ENCODE results near the gene SDHB. TPM values are rescaled to one million over a fixed set of nuclear protein-coding genes. Genes with fewer than 3 reads are reported as not detected.

SDHB gene
- total and polyA plus RNA-seq, 10 donors, result 49.1 to 132 (median 83.7) TPM

GRCh38 chr1:17009706-17010105 lies 44.1 kb downstream of the SDHB start:
- 10 to 22% (median 17%) methylated on average over 4 of the region's 4 CpGs for WGBS, 5 donors
- TF ChIP-seq POLR2AphosphoS5 (IDR thresholded peaks at IDR 0.05) (peak in 1 of 3 donors; percentile 54), POLR2A (IDR thresholded peaks at IDR 0.05) (no peak), CTCF (IDR thresholded peaks at IDR 0.05 in 8 of 11, conservative IDR thresholded peaks at IDR 0.05 in 3 of 11) (no peak)
- H3K9me3 ChIP-seq, result no peaks in the 10 kb centered on the region
- peaks cover 24 to 65% (median 55%) of the 10 kb centered on the region in 6 donors for H3K4me1 ChIP-seq
- peak overlapping the region in 6 of 8 donors; percentile 62 to 88 (median 76) for H3K27ac ChIP-seq
- peak; percentile 76 for DNase-seq
- H3K4me3 ChIP-seq, result peak overlapping the region in 3 of 8 donors; percentile 75 to 97 (median 92)
- H3K36me3 ChIP-seq, result peaks cover 0 to 26% (median 16%) of the 10 kb centered on the region in 6 donors
- no peaks in the 10 kb centered on the region for H3K27me3 ChIP-seq (replicated peaks in 1 of 7)
- intact Hi-C loops (cut with DNase I; ENCODE audit: low total_unique reads), result no loop called here

- Histone ChIP-seq H3K36me3 (peaks cover 0 to 40% (median 29%) of the 10 kb centered on the region in 6 donors), H3K4me3 (no peak overlapping the region), H3K4me1 (peaks cover 24 to 52% (median 44%) of the 10 kb centered on the region in 6 donors), H3K9me3 (no peaks in the 10 kb centered on the region), H3K27me3 (replicated peaks in 1 of 7) (no peaks in the 10 kb centered on the region), H3K27ac (no peak overlapping the region)
- 89 to 95% (median 92%) methylated on average over 15 of the region's 15 CpGs for WGBS, 5 donors
- DNase-seq, result no peak
- intact Hi-C loops (cut with DNase I; ENCODE audit: low total_unique reads), result no loop called here
- TF ChIP-seq CTCF (IDR thresholded peaks at IDR 0.05 in 8 of 11, conservative IDR thresholded peaks at IDR 0.05 in 3 of 11) (no peak), POLR2AphosphoS5 (IDR thresholded peaks at IDR 0.05) (no peak), POLR2A (IDR thresholded peaks at IDR 0.05) (no peak)
Observed at GRCh38 chr1:17008208-17008855, 45.5 kb downstream of the SDHB start.

- H3K36me3 ChIP-seq, result peaks cover 0 to 52% (median 40%) of the 10 kb centered on the region in 6 donors
- TF ChIP-seq POLR2A (IDR thresholded peaks at IDR 0.05) (no peak), CTCF (IDR thresholded peaks at IDR 0.05 in 8 of 11, conservative IDR thresholded peaks at IDR 0.05 in 3 of 11) (no peak), POLR2AphosphoS5 (IDR thresholded peaks at IDR 0.05) (no peak)
- H3K9me3 ChIP-seq, result no peaks in the 10 kb centered on the region
- intact Hi-C loops (cut with DNase I; ENCODE audit: low total_unique reads), result no loop called here
- no peaks in the 10 kb centered on the region for H3K27me3 ChIP-seq (replicated peaks in 1 of 7)
- no peak for DNase-seq
- 89 to 97% (median 95%) methylated on average over 7 to 8 of the region's 8 CpGs for WGBS, 5 donors
- H3K27ac ChIP-seq, result no peak overlapping the region
- peaks cover 22 to 40% (median 32%) of the 10 kb centered on the region in 6 donors for H3K4me1 ChIP-seq
- no peak overlapping the region for H3K4me3 ChIP-seq
Observed at GRCh38 chr1:17007121-17007520, 46.7 kb downstream of the SDHB start.

GRCh38 chr1:17005365-17005740 lies 48.5 kb downstream of the SDHB start:
- Histone ChIP-seq H3K4me3 (no peak overlapping the region), H3K36me3 (peaks cover 0 to 70% (median 57%) of the 10 kb centered on the region in 6 donors), H3K9me3 (no peaks in the 10 kb centered on the region), H3K4me1 (peaks cover 13 to 25% (median 18%) of the 10 kb centered on the region in 6 donors), H3K27ac (no peak overlapping the region), H3K27me3 (replicated peaks in 1 of 7) (no peaks in the 10 kb centered on the region)
- WGBS, 5 donors, result 94 to 98% (median 95%) methylated on average over 19 of the region's 19 CpGs
- intact Hi-C loops (cut with DNase I; ENCODE audit: low total_unique reads), result no loop called here
- no peak for DNase-seq
- TF ChIP-seq CTCF (IDR thresholded peaks at IDR 0.05 in 8 of 11, conservative IDR thresholded peaks at IDR 0.05 in 3 of 11) (no peak), POLR2AphosphoS5 (IDR thresholded peaks at IDR 0.05) (no peak), POLR2A (IDR thresholded peaks at IDR 0.05) (no peak)

Measured in spleen (tissue), 11 donors.